Right lobe of liver (tissue), 4 donors: ENCODE results near the gene ISG15.

ENCODE experiments used
- CTCF ChIP-seq, 4 donors: fragments of 200-600 bp in 3 of 4; fragments of 450-650 bp in 1 of 4; IDR thresholded peaks; one replicate each; pipeline versions ENCODE4 v1.5.1 to v1.8.0; 2016 to 2022; ENCODE audit warnings: antibody characterized with exemption in 4 of 4, mild to moderate bottlenecking in 2 of 4
- POLR2A ChIP-seq: fragments of 450-650 bp; IDR thresholded peaks from one replicate; pipeline ENCODE4 v1.6.1; 2017; ENCODE audit warnings: antibody characterized with exemption, mild to moderate bottlenecking
- donor health status: DM: no; HTN: no; CAD: no.
- donor health status: DM: no; HTN: no; CAD: no.
- donor health status: DM: no; HTN: yes; CAD: no.

- TF ChIP-seq CTCF (IDR thresholded peaks at IDR 0.05) (no peak), POLR2A (no peak)
Observed at GRCh38 chr1:1035291-1035943, 22.1 kb downstream of the ISG15 start.
